AG10803 (cell line): Measurements from ENCODE around the gene CLK3.

Experiments used
- DNase-seq: peaks from one replicate; pipeline ENCODE4 v3.0.0; 2010; ENCODE audit warnings: low read depth
- H3K4me3 ChIP-seq: 2 replicates; pipeline ENCODE4 v1.5.1; 2011; ENCODE audit warnings: mild to moderate bottlenecking, low read length, control low read depth
- CTCF ChIP-seq: conservative IDR thresholded peaks from 2 replicates; pipeline ENCODE4 v1.5.1; 2011; ENCODE audit warnings: mild to moderate bottlenecking, low read length, control low read depth, inconsistent platforms

Gene CLK3

GRCh38 chr15:74603789-74604705 is 11.6 kb upstream of the CLK3 start:
- H3K4me3 ChIP-seq, result no peak overlapping the region
- no peak for TF ChIP-seq CTCF
- DNase-seq, result no peak

- no peak for DNase-seq
- no peak overlapping the region for H3K4me3 ChIP-seq
- no peak for TF ChIP-seq CTCF
Observed at GRCh38 chr15:74604983-74605794, 10.4 kb upstream of the CLK3 start.

- TF ChIP-seq CTCF, result no peak
- H3K4me3 ChIP-seq, result no peak overlapping the region
- DNase-seq, result no peak
Observed at GRCh38 chr15:74605795-74606150, 9.9 kb upstream of the CLK3 start.

- no peak overlapping the region for H3K4me3 ChIP-seq
- no peak for TF ChIP-seq CTCF
- DNase-seq, result no peak
Observed at GRCh38 chr15:74608786-74609185, 6.8 kb upstream of the CLK3 start.

GRCh38 chr15:74609938-74610301 is 5.7 kb upstream of the CLK3 start:
- DNase-seq, result no peak
- TF ChIP-seq CTCF, result no peak
- H3K4me3 ChIP-seq, result no peak overlapping the region

- no peak for TF ChIP-seq CTCF
- no peak overlapping the region for H3K4me3 ChIP-seq
- no peak for DNase-seq
Observed at GRCh38 chr15:74610302-74610951, 5.2 kb upstream of the CLK3 start.
